GM23338 (cell line): ENCODE results near the gene ECE2. TPM values are rescaled to one million over a fixed set of nuclear protein-coding genes. Genes with fewer than 3 reads are reported as not detected.

Source experiments
- ATAC-seq: fragments of 200-7000 bp; cut with Tn5 transposase; 3 replicates; pipeline ENCODE4 v1.9.1; 2020
- DNase-seq: peaks from one replicate; pipeline ENCODE4 v3.0.0-alpha.2; 2015; ENCODE audit warnings: low spot score
- H2AFZ ChIP-seq: fragments of 200-600 bp; sonication (generic); 2 replicates; pipeline ENCODE4 v1.8.0; 2016; ENCODE audit warnings: antibody characterized with exemption, mild to moderate bottlenecking, moderate library complexity
- H3F3A ChIP-seq: fragments of 200-600 bp; sonication (generic); replicated peaks from 2 replicates; pipeline ENCODE4 v1.8.0; 2017; ENCODE audit warnings: antibody characterized with exemption, mixed run types, low read depth
- H3K27ac ChIP-seq: fragments of 200-600 bp; sonication (generic); 2 replicates; pipeline ENCODE4 v1.6.1; 2016; ENCODE audit warnings: low read depth
- H3K27me3 ChIP-seq: fragments of 200-600 bp; sonication (generic); 2 replicates; pipeline ENCODE4 v1.8.0; 2016; ENCODE audit warnings: mild to moderate bottlenecking, mixed run types, moderate library complexity; ENCODE audit not compliant: insufficient read depth
- H3K36me3 ChIP-seq: fragments of 200-600 bp; sonication (generic); 2 replicates; pipeline ENCODE4 v1.8.0; 2016; ENCODE audit warnings: mild to moderate bottlenecking; ENCODE audit not compliant: insufficient read depth
- H3K4me1 ChIP-seq: fragments of 200-600 bp; sonication (generic); 2 replicates; pipeline ENCODE4 v1.8.0; 2016; ENCODE audit warnings: mild to moderate bottlenecking, moderate library complexity; ENCODE audit not compliant: insufficient read depth
- H3K4me2 ChIP-seq: fragments of 200-600 bp; sonication (generic); 2 replicates; pipeline ENCODE4 v1.7.1; 2017; ENCODE audit warnings: mixed run types
- H3K4me3 ChIP-seq: fragments of 200-600 bp; sonication (generic); 2 replicates; pipeline ENCODE4 v1.6.1; 2016; ENCODE audit warnings: mixed run types
- H3K79me2 ChIP-seq: fragments of 200-600 bp; sonication (generic); replicated peaks from 2 replicates; pipeline ENCODE4 v1.8.0; 2017; ENCODE audit warnings: mild to moderate bottlenecking; ENCODE audit not compliant: insufficient read depth
- H3K9me2 ChIP-seq: fragments of 200-600 bp; sonication (generic); 2 replicates; pipeline ENCODE4 v1.8.0; 2017; ENCODE audit not compliant: insufficient read depth
- H4K20me1 ChIP-seq: fragments of 200-600 bp; sonication (generic); replicated peaks from 2 replicates; pipeline ENCODE4 v1.8.0; 2017; ENCODE audit warnings: mild to moderate bottlenecking; ENCODE audit not compliant: insufficient read depth
- H3K27ac Mint-ChIP-seq: 2 replicates; pipeline ENCODE4 v1.8.0; 2020; ENCODE audit warnings: inconsistent platforms, mild to moderate bottlenecking, moderate library complexity, mixed read lengths
- H3K27me3 Mint-ChIP-seq: 3 replicates; pipeline ENCODE4 v1.8.0; 2022; ENCODE audit warnings: low read depth, mild to moderate bottlenecking, moderate library complexity, mixed read lengths, inconsistent platforms; ENCODE audit not compliant: insufficient read depth, poor library complexity
- H3K36me3 Mint-ChIP-seq: 3 replicates; pipeline ENCODE4 v1.8.0; 2021; ENCODE audit warnings: low read depth, mild to moderate bottlenecking, inconsistent platforms, moderate library complexity, mixed read lengths
- H3K4me1 Mint-ChIP-seq: 3 replicates; pipeline ENCODE4 v1.8.0; 2020; ENCODE audit warnings: mild to moderate bottlenecking, inconsistent platforms, mixed read lengths
- H3K4me3 Mint-ChIP-seq: 3 replicates; pipeline ENCODE4 v1.8.0; 2021; ENCODE audit warnings: moderate library complexity, mild to moderate bottlenecking, inconsistent platforms, mixed read lengths
- H3K9me3 Mint-ChIP-seq: 3 replicates; pipeline ENCODE4 v1.8.0; 2020; ENCODE audit warnings: moderate library complexity, mild to moderate bottlenecking, inconsistent platforms, mixed read lengths
- CTCF ChIP-seq, 2 experiments: fragments of 200-600 bp in 1 of 2; sonication (generic) in 1 of 2; conservative IDR thresholded peaks; 2 replicates each; pipeline versions ENCODE4 v1.5.1 to v1.6.1; 2016 to 2017; ENCODE audit warnings: antibody characterized with exemption in 2 of 2, low read depth in 2 of 2, mild to moderate bottlenecking in 2 of 2, moderate library complexity in 1 of 2
- EZH2 ChIP-seq: fragments of 200-600 bp; sonication (generic); IDR thresholded peaks from one replicate; pipeline ENCODE4 v1.8.0; 2017; ENCODE audit warnings: antibody characterized with exemption, mild to moderate bottlenecking, low read depth; ENCODE audit not compliant: unreplicated experiment
- EZH2phosphoT487 ChIP-seq: fragments of 200-600 bp; sonication (generic); IDR thresholded peaks from one replicate; pipeline ENCODE4 v1.8.1; 2018; ENCODE audit warnings: antibody characterized with exemption; ENCODE audit not compliant: unreplicated experiment
- POLR2AphosphoS5 ChIP-seq: IDR thresholded peaks from 2 replicates; pipeline ENCODE4 v1.6.1; 2016; ENCODE audit warnings: antibody characterized with exemption, low read depth
- STAT1 ChIP-seq: IDR thresholded peaks from one replicate; pipeline ENCODE4 v1.6.1; 2016; ENCODE audit warnings: antibody characterized with exemption; ENCODE audit not compliant: unreplicated experiment
- ZNF114 ChIP-seq: fragments of 250-450 bp; sonication (Bioruptor Pico); IDR thresholded peaks from 2 replicates; pipeline ENCODE4 v1.5.0; 2020; ENCODE audit warnings: mild to moderate bottlenecking, moderate library complexity
- ZNF331 ChIP-seq: fragments of 250-450 bp; sonication (Bioruptor Pico); IDR thresholded peaks from 2 replicates; pipeline ENCODE4 v1.5.0; 2020; ENCODE audit warnings: low read depth, mild to moderate bottlenecking, moderate library complexity
- polyA plus RNA-seq: library from polyadenylated mRNA; unstranded; fragments of >200 nt; fragmentation: Nextera tagmentation; extraction: Ambion mirVana; gene quantifications from 2 replicates; pipeline ENCODE4 v1.2.1, GENCODE V29; 2016
- total RNA-seq: library from RNA; depleted of rRNA; stranded (reverse); fragments of >200 nt; shearing (Covaris generic); gene quantifications from 2 replicates; pipeline ENCODE4 v1.2.3, GENCODE V29; 2014
- TF ChIP-seq, protein P1 (sequence below): fragments of 250-450 bp; sonication (Bioruptor Pico); IDR thresholded peaks from 2 replicates; pipeline ENCODE4 v1.5.0; 2020; ENCODE audit warnings: mild to moderate bottlenecking, moderate library complexity

ECE2 gene
- total and polyA plus RNA-seq, 2 experiments from 2014 or later = 0.24 to 0.48 TPM

DNA sequence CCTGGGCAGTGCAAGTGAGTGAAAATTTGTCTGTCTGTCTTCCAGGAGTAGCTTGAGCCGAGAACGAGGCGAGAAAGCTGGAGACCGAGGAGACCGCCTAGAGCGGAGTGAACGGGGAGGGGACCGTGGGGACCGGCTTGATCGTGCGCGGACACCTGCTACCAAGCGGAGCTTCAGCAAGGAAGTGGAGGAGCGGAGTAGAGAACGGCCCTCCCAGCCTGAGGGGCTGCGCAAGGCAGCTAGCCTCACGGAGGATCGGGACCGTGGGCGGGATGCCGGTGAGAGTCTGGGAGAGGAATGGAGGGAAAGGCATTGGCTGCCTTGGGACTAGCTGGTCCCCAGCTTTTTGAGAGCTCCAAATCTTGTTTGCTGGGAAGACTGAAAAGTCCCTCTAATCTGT lies 51.3 kb downstream of the ECE2 start:
- Mint-ChIP-seq H3K27me3 (peaks cover 25% of the 10 kb centered on the region), H3K4me3 (no peak overlapping the region), H3K27ac (no peak overlapping the region; the same call in 1 of the 2 replicates), H3K9me3 (no peaks in the 10 kb centered on the region), H3K4me1 (no peaks in the 10 kb centered on the region), H3K36me3 (peaks cover 100% of the 10 kb centered on the region)
- H3K9me2 ChIP-seq = no peaks in the 10 kb centered on the region
- H3K27me3 ChIP-seq = no peaks in the 10 kb centered on the region
- H3K4me1 ChIP-seq = no peaks in the 10 kb centered on the region
- no peak overlapping the region for H3K4me2 ChIP-seq
- no peak overlapping the region for H3K27ac ChIP-seq
- TF ChIP-seq EZH2 = no peak
- no peak for TF ChIP-seq EZH2phosphoT487
- TF ChIP-seq CTCF (conservative IDR thresholded peaks at IDR 0.05; ENCODE audit: low read depth in 2 of 2) = no peak
- no peak for TF ChIP-seq POLR2AphosphoS5
- TF ChIP-seq ZNF114 (CRISPR knock-in tag) = no peak
- no peak for TF ChIP-seq STAT1
- H2AFZ ChIP-seq = no peak overlapping the region
- DNase-seq (no peak), ATAC-seq (no peak)
- peaks cover 54% of the 10 kb centered on the region for H3K79me2 ChIP-seq
- no peak overlapping the region for H3K4me3 ChIP-seq
- peaks cover 92% of the 10 kb centered on the region for H3K36me3 ChIP-seq
- peaks cover 60% of the 10 kb centered on the region for H4K20me1 ChIP-seq
- peaks cover 39% of the 10 kb centered on the region for H3F3A ChIP-seq

DNA sequence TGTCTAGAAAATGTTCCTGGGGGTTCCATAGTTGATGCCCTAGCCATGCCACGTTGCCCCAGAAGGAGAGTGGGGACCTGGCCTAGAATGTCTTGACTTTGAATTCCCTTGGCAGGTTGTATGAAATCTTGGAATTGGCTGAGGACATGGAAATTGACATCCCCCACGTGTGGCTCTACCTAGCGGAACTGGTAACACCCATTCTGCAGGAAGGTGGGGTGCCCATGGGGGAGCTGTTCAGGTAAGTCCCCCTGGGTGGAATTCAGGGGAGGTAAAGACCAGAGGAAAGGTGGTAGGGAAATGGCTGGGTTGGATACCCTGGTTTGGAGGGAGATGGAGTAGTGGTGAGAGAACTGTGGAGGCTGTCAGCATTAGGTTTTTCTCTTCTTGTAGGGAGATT lies 52.7 kb downstream of the ECE2 start:
- Histone ChIP-seq H4K20me1 (peaks cover 57% of the 10 kb centered on the region), H3K4me1 (no peaks in the 10 kb centered on the region), H3F3A (peaks cover 52% of the 10 kb centered on the region), H2AFZ (no peak overlapping the region), H3K4me2 (no peak overlapping the region), H3K27ac (no peak overlapping the region), H3K9me2 (no peaks in the 10 kb centered on the region), H3K27me3 (no peaks in the 10 kb centered on the region), H3K4me3 (no peak overlapping the region), H3K36me3 (peaks cover 90% of the 10 kb centered on the region), H3K79me2 (peaks cover 45% of the 10 kb centered on the region)
- Mint-ChIP-seq H3K4me1 (no peaks in the 10 kb centered on the region; the same call in 2 of the 3 replicates), H3K27me3 (peaks cover 27% of the 10 kb centered on the region), H3K4me3 (no peak overlapping the region), H3K27ac (no peak overlapping the region), H3K9me3 (no peaks in the 10 kb centered on the region), H3K36me3 (peaks cover 100% of the 10 kb centered on the region)
- ATAC-seq (no peak), DNase-seq (no peak)
- TF ChIP-seq, protein P1, sequence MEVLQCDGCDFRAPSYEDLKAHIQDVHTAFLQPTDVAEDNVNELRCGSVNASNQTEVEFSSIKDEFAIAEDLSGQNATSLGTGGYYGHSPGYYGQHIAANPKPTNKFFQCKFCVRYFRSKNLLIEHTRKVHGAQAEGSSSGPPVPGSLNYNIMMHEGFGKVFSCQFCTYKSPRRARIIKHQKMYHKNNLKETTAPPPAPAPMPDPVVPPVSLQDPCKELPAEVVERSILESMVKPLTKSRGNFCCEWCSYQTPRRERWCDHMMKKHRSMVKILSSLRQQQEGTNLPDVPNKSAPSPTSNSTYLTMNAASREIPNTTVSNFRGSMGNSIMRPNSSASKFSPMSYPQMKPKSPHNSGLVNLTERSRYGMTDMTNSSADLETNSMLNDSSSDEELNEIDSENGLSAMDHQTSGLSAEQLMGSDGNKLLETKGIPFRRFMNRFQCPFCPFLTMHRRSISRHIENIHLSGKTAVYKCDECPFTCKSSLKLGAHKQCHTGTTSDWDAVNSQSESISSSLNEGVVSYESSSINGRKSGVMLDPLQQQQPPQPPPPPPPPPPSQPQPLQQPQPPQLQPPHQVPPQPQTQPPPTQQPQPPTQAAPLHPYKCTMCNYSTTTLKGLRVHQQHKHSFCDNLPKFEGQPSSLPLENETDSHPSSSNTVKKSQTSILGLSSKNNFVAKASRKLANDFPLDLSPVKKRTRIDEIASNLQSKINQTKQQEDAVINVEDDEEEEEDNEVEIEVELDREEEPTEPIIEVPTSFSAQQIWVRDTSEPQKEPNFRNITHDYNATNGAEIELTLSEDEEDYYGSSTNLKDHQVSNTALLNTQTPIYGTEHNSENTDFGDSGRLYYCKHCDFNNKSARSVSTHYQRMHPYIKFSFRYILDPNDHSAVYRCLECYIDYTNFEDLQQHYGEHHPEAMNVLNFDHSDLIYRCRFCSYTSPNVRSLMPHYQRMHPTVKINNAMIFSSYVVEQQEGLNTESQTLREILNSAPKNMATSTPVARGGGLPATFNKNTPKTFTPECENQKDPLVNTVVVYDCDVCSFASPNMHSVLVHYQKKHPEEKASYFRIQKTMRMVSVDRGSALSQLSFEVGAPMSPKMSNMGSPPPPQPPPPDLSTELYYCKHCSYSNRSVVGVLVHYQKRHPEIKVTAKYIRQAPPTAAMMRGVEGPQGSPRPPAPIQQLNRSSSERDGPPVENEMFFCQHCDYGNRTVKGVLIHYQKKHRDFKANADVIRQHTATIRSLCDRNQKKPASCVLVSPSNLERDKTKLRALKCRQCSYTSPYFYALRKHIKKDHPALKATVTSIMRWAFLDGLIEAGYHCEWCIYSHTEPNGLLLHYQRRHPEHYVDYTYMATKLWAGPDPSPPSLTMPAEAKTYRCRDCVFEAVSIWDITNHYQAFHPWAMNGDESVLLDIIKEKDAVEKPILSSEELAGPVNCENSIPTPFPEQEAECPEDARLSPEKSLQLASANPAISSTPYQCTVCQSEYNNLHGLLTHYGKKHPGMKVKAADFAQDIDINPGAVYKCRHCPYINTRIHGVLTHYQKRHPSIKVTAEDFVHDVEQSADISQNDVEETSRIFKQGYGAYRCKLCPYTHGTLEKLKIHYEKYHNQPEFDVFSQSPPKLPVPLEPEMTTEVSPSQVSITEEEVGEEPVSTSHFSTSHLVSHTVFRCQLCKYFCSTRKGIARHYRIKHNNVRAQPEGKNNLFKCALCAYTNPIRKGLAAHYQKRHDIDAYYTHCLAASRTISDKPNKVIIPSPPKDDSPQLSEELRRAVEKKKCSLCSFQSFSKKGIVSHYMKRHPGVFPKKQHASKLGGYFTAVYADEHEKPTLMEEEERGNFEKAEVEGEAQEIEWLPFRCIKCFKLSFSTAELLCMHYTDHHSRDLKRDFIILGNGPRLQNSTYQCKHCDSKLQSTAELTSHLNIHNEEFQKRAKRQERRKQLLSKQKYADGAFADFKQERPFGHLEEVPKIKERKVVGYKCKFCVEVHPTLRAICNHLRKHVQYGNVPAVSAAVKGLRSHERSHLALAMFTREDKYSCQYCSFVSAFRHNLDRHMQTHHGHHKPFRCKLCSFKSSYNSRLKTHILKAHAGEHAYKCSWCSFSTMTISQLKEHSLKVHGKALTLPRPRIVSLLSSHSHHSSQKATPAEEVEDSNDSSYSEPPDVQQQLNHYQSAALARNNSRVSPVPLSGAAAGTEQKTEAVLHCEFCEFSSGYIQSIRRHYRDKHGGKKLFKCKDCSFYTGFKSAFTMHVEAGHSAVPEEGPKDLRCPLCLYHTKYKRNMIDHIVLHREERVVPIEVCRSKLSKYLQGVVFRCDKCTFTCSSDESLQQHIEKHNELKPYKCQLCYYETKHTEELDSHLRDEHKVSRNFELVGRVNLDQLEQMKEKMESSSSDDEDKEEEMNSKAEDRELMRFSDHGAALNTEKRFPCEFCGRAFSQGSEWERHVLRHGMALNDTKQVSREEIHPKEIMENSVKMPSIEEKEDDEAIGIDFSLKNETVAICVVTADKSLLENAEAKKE (CRISPR knock-in tag) = no peak
- TF ChIP-seq ZNF331 (CRISPR knock-in tag) = no peak
